Loucy (cell line): ENCODE data around the gene STAB2.
"Not testable (repeated sequence)": the region's sequence is repeated elsewhere in the genome, so short reads cannot be mapped to it uniquely, and the experiment has no call there.

Experiments used
- H2AFZ ChIP-seq: fragments of 200-600 bp; sonication (generic); 2 replicates; pipeline ENCODE4 v1.6.0; 2016; ENCODE audit warnings: antibody characterized with exemption, mild to moderate bottlenecking, low read length, moderate library complexity
- H3F3A ChIP-seq: fragments of 200-600 bp; 2 replicates; pipeline ENCODE4 v1.6.0; 2016; ENCODE audit warnings: antibody characterized with exemption, low read depth, mild to moderate bottlenecking
- H3K27me3 ChIP-seq: fragments of 200-600 bp; sonication (generic); 2 replicates; pipeline ENCODE4 v1.6.1; 2014; ENCODE audit warnings: low read length, mild to moderate bottlenecking; ENCODE audit not compliant: insufficient read depth, poor library complexity, severe bottlenecking
- H3K36me3 ChIP-seq: fragments of 200-600 bp; sonication (generic); 2 replicates; pipeline ENCODE4 v1.6.1; 2016; ENCODE audit warnings: low read length; ENCODE audit not compliant: insufficient read depth
- H3K4me1 ChIP-seq: fragments of 200-600 bp; sonication (generic); 2 replicates; pipeline ENCODE4 v1.5.1; 2014; ENCODE audit warnings: low read length, mild to moderate bottlenecking; ENCODE audit not compliant: insufficient read depth, poor library complexity, severe bottlenecking
- H3K4me2 ChIP-seq: fragments of 200-600 bp; sonication (generic); 2 replicates; pipeline ENCODE4 v1.6.0; 2014; ENCODE audit warnings: antibody characterized with exemption, low read length, low read depth, mild to moderate bottlenecking; ENCODE audit not compliant: poor library complexity, severe bottlenecking
- H3K4me3 ChIP-seq: fragments of 200-600 bp; sonication (generic); 2 replicates; pipeline ENCODE4 v1.5.1; 2014; ENCODE audit warnings: low read length, mild to moderate bottlenecking, mixed read lengths; ENCODE audit not compliant: poor library complexity, severe bottlenecking
- H3K79me2 ChIP-seq: fragments of 200-600 bp; sonication (generic); 2 replicates; pipeline ENCODE4 v1.6.1; 2014; ENCODE audit warnings: low read length; ENCODE audit not compliant: insufficient read depth
- H3K9ac ChIP-seq: fragments of 200-600 bp; sonication (generic); 2 replicates; pipeline ENCODE4 v1.6.0; 2014; ENCODE audit warnings: mild to moderate bottlenecking, low read depth, low read length, moderate library complexity; ENCODE audit not compliant: poor library complexity, severe bottlenecking
- H3K9me2 ChIP-seq: fragments of 200-600 bp; sonication (generic); replicated peaks from 2 replicates; pipeline ENCODE4 v1.6.1; 2016; ENCODE audit warnings: low read depth, low read length, mixed read lengths
- H3K9me3 ChIP-seq: fragments of 200-600 bp; sonication (generic); 2 replicates; pipeline ENCODE4 v1.6.1; 2014; ENCODE audit warnings: mild to moderate bottlenecking, antibody characterized with exemption, low read length, low read depth; ENCODE audit not compliant: insufficient read depth
- H4K20me1 ChIP-seq: fragments of 200-600 bp; sonication (generic); 2 replicates; pipeline ENCODE4 v1.6.0; 2014; ENCODE audit warnings: antibody characterized with exemption, low read length, mild to moderate bottlenecking; ENCODE audit not compliant: insufficient read depth, poor library complexity, severe bottlenecking
- CTCF ChIP-seq: fragments of 200-600 bp; sonication (generic); conservative IDR thresholded peaks from 2 replicates; pipeline ENCODE4 v1.5.1; 2014; ENCODE audit warnings: mild to moderate bottlenecking, antibody characterized with exemption, low read length
- EZH2phosphoT487 ChIP-seq: fragments of 200-600 bp; IDR thresholded peaks from 2 replicates; pipeline ENCODE4 v1.6.1; 2018; ENCODE audit warnings: antibody characterized with exemption, mild to moderate bottlenecking, moderate library complexity, borderline replicate concordance

STAB2 gene

GRCh38 chr12:103647267-103647666, 60.2 kb downstream of the STAB2 start:
- H3K4me2 ChIP-seq = no peak overlapping the region
- H3K4me3 ChIP-seq = no peak overlapping the region
- no peaks in the 10 kb centered on the region for H3K9me3 ChIP-seq
- H4K20me1 ChIP-seq = no peaks in the 10 kb centered on the region
- H3K79me2 ChIP-seq = no peaks in the 10 kb centered on the region
- no peaks in the 10 kb centered on the region for H3F3A ChIP-seq
- no peaks in the 10 kb centered on the region for H3K36me3 ChIP-seq
- TF ChIP-seq EZH2phosphoT487 = no peak
- no peak for TF ChIP-seq CTCF
- no peaks in the 10 kb centered on the region for H3K9me2 ChIP-seq
- H3K9ac ChIP-seq = no peak overlapping the region
- H2AFZ ChIP-seq = no peak overlapping the region
- no peaks in the 10 kb centered on the region for H3K4me1 ChIP-seq
- H3K27me3 ChIP-seq = no peaks in the 10 kb centered on the region

- no peaks in the 10 kb centered on the region for H3K36me3 ChIP-seq
- TF ChIP-seq CTCF (no peak), EZH2phosphoT487 (no peak)
- no peaks in the 10 kb centered on the region for H4K20me1 ChIP-seq
- no peaks in the 10 kb centered on the region for H3F3A ChIP-seq
- H3K9me2 ChIP-seq = no peaks in the 10 kb centered on the region
- H3K9me3 ChIP-seq = no peaks in the 10 kb centered on the region
- no peak overlapping the region for H3K9ac ChIP-seq
- H3K4me2 ChIP-seq = no peak overlapping the region
- H2AFZ ChIP-seq = peak overlapping the region; percentile 25; the same call in 1 of the 2 replicates
- no peaks in the 10 kb centered on the region for H3K27me3 ChIP-seq
- no peaks in the 10 kb centered on the region for H3K79me2 ChIP-seq
- peaks cover 5% of the 10 kb centered on the region for H3K4me1 ChIP-seq
- H3K4me3 ChIP-seq = no peak overlapping the region
Observed at GRCh38 chr12:103652808-103653207, 65.7 kb downstream of the STAB2 start.

GRCh38 chr12:103653568-103654173, 66.6 kb downstream of the STAB2 start:
- not testable (repeated sequence) for H3F3A ChIP-seq, H3K9me3 ChIP-seq, H2AFZ ChIP-seq, H4K20me1 ChIP-seq, H3K9me2 ChIP-seq, H3K27me3 ChIP-seq, H3K9ac ChIP-seq, H3K4me3 ChIP-seq, H3K4me2 ChIP-seq, H3K36me3 ChIP-seq, H3K79me2 ChIP-seq
- peaks cover 14% of the 10 kb centered on the region for H3K4me1 ChIP-seq

- no peaks in the 10 kb centered on the region for H3K9me2 ChIP-seq
- H3K27me3 ChIP-seq = no peaks in the 10 kb centered on the region
- no peaks in the 10 kb centered on the region for H3F3A ChIP-seq
- H4K20me1 ChIP-seq = no peaks in the 10 kb centered on the region
- no peaks in the 10 kb centered on the region for H3K79me2 ChIP-seq
- peaks cover 16% of the 10 kb centered on the region for H3K4me1 ChIP-seq
- H3K4me2 ChIP-seq = no peak overlapping the region
- no peak overlapping the region for H3K9ac ChIP-seq
- no peaks in the 10 kb centered on the region for H3K9me3 ChIP-seq
- H2AFZ ChIP-seq = no peak overlapping the region
- H3K36me3 ChIP-seq = no peaks in the 10 kb centered on the region
- no peak overlapping the region for H3K4me3 ChIP-seq
- TF ChIP-seq CTCF = no peak
- no peak for TF ChIP-seq EZH2phosphoT487
Observed at GRCh38 chr12:103654816-103655215, 67.7 kb downstream of the STAB2 start.
